HG03045 (cell line): ENCODE results near the gene RTTN.
"Not testable (repeated sequence)": the region's sequence is repeated elsewhere in the genome, so short reads cannot be mapped to it uniquely, and the experiment has no call there.

Experiments used
- ATAC-seq: cut with Tn5 transposase; IDR thresholded peaks from one replicate; pipeline ENCODE4 v1.9.1; 2021; ENCODE audit warnings: mild to moderate bottlenecking, moderate library complexity; ENCODE audit not compliant: unreplicated experiment

Gene RTTN

DNA sequence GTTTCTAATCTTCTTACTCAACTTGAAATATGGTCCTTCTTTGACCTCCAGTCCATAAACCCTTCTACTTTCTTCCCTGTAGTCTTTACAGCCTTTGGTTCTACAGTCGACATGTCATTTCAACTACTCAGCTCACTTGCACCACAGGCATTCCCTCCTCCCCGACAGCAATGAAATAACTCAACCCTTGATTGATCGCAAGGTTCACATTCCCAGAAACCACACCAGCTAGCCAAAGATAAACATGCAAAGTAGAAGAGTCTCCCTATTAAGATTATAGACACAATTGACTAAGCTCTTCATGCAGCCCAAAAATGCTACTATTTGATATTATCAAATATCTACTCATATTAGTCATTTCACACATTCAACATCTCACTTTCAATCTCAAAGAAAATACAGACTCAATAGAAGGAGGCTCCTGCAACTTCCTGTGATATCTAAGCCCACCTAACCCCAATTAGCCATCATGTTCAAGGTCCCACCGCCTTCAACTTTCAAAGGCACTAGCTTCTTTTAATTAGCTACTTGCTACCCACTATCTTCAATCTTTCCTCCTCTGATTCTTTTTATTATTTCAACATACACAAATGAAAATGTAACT lies 50.8 kb downstream of the RTTN start:
- ATAC-seq, result no peak

DNA sequence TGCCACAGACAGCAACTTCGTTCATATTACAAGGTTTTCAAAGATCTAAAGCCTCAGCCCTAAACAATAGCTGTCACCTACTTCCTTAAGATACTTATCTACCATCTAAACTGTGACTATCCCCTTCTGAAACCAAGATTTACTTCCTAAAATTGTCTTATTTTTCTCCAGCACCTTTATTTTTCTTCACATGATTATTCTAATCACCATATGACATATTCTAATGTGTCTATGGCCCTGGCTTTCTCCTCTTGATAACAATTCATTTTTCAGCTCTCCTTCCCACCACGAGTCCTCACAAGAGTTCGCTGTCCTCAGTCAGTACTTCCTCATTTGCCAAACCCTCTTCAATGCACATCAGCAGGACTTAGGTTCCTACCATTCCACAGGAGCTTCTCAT lies 53.9 kb downstream of the RTTN start:
- no peak for ATAC-seq

DNA sequence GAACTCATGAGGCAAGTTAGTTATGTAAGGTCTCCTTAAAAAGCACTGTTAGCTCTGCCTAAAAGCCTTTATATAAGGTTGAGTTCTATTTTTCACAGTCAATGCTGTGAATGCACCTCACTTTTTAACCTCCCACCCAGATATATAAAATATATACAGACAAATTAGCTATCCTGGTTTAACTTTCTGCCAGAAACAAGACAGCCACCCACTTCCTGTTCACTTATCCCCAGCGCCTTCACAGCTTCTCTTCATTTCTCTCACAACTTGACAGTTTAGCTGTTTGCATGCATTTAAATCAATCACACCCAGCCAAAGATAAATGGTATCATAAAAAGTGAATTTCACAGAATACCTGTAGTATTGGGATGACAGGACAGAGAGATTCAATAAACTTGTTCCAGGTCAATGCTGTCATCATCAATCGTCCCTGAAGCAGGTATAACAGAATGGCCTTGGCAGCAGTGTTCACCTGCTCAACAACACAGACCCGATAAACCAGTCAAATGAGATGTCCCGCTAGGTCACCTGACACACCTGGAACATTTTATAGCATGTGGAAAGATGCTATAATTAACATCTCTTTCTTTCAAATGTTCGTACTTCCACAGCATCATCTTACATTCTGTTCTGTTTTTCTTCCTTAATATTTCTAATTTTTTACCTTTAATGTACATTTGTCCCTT lies 55.7 kb downstream of the RTTN start:
- no peak for ATAC-seq

DNA sequence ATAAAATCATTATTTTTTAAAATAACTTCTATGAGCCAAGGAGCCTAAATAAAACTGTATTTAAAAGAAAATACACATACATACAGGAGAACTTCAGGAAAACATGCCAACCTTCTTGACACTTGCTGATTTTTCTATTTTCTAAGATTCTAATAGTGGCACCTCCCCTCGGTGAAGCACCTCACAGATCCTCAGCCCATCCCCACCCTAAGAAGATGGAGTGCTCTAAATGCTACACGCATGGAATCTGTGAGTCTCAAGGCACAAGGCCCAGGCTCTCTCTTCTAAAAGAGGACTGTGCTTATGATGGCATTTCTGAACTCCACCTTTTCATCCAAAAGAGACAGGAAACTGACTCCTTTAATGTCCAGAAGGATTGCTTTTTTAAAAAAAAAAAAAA lies 56.3 kb downstream of the RTTN start:
- no peak for ATAC-seq

DNA sequence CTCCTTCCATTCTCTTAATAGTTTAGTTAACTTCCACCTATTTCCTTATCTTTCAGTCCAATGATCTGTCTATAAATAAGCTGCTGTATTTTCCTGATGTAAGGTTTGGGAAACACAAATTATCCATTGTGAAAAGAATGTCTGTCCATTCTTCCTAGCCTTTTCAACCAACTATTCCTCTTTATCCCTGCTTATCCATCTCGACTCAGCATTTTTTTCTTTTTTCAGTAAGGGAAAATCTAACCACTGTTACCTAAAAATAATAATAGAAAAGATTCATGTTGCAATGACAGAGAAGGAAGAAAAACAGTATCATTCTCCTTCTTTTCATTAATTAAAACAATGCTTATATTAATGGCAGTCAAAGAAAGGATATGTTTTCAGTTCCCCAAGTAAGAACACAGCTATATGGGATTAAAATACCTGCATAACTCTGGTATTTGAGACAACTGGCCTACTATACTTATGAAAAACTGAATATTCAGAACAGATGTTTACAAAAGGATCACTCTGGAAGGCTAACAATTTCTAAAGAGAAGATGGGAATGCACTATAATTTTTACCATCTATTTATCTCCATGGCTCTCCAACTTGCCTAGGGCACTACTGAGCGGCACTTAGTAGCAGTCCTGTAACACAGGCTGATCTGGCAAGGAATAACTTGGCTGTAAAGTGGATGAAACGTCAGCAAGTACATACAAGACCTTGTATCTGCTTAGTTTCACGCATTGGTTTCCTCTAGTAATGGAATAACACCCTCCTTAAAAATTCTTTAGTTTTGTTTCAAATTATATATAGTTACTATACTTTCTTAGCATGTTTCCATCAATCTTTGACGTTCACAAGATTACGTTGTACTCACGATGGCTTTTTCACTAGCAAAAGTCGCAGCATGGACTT lies 57.2 kb downstream of the RTTN start:
- ATAC-seq, result no peak

DNA sequence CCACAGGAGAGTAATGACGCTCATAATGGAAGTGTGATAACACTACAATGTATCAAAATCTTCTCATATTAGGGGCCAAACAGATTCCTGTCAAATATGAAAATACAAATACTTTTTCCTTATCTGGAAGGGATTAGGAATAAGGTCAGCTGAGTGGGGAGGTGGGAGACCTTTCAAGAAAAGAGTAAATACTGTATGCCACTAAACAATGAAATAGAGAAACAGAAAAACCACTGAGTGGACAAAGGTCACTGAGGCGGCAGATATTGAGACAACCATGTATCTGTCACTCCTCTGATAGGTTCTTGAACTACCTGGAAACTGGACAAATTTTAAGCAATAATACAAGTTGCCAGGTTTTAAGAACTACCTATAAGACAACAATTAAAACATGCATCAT lies 59.3 kb downstream of the RTTN start:
- no peak for ATAC-seq

DNA sequence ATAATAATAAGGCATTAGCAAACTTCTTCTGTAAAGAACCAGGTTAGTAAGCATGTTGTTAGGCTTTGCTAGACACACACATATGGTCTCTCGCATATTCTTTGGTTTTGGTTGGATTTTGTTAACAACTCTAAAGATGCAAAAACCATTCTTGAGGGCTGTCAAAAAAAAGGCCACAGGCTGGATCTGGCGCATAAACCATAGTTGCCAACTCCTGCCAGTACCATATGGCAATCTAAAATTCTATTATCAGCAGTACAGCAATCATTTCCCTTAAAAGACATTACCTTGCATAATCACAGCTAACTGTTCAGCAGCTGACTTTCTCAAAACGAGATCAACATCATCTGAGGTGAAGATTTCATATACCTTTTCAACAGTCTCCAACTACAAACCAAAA lies 63.5 kb downstream of the RTTN start:
- ATAC-seq, result no peak

DNA sequence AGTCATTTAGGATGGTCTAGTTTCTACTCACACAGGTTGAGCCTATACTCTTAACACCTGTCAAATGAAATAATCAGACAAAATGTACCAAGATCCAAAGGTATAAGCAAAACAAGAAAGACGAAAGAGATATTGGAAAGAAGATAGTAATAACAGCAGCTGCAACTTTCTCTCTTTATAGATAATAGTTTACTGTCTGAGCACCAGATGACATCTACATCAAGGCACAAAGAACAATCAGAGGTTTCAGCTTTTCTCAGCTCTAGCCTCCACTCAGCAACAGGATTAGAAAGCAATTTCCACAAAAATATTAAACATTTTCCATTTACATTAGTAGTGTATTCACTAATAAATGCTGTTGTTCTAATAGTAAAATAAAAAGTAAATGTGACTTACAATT lies 66.3 kb downstream of the RTTN start:
- ATAC-seq, result no peak

DNA sequence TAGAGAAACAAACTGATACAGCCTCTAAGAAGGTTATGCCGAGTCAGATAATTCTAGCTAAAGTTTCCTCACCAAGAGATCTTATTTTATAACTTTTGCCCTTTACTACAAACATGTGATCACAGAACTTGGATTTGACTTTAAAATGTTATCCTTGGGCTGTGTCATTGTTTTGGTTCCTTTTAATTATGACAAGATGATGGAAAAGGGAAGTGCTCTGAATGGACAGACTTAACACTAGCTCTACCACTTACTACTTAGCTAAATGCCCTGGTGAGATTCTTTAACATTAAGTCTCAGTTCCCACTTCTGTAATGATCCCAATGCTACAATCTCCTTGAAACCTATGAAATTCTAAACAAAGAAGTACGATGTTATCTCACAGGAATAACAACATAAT lies 69.9 kb downstream of the RTTN start:
- ATAC-seq, result no peak

DNA sequence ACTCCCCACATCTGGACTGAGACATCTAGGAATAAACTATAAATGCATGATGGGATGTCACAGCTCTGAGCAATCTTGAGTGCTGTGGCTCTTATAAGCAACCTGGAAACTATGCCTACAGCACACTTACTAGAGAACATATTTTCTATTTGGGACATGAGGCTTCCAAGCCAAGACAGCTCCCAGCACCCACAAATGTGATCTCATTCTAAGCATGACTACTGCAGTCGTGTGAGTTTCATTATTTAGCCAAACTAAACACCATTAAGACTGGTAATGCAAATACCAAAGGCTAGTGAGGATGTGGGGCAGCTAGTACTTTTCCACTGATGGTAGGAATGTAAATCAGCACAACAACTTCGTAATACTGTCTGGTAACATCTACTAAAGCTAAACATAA lies 72.5 kb downstream of the RTTN start:
- ATAC-seq, result no peak

DNA sequence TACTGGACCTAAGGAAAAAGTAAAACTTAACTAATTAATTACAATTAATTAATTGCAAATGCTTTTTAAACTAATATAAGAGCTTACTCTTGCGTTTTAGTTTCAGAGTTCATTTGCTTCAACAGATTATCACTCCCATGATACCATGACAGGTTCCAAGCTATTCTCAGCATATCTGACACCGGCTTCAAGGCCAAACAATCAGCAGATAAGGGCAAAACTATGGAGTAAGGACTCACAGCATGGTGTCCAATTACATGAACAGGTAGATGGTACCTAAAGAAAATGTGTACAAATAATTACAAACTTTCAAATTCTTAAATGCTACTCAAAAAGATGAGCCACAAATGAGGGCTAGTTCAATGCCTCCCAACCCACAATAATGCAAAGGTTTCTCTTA lies 77.2 kb downstream of the RTTN start:
- no peak for ATAC-seq

DNA sequence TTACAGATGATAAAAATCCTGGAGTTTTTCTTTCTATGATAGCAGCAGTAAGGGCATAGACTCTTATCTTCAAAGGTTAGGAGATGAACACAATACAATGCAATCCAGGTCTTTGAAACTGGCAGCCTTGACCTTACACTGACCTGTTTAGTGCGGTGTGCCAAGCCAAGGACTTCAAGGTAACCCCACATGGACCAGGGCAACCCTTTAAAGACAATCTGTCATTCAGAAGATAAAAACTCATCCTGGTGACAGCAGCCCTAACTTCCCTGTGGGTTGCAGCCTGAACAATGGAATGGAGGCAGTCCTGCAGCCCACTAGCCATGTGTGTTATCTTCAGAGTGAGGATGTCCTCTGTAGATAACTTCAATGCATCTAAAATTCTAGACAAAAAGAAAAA lies 78.1 kb downstream of the RTTN start:
- no peak for ATAC-seq

DNA sequence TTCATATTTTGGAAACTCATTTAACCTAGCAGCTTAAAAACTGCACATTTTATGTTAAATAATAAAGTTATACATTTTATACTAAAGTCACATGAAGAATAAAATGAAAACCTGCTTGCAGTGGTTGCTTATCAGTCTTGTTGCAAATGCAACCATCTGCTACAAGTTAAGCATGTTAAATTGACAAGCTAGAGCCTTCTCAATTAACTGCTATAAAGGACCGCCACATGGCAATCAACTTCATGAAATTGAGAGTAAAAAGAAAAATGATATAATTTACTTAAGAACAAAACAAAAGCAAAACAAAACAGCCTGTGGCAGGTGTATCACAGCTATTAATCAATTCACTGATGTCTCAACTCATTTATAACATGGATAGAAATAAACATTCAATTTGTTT lies 78.7 kb downstream of the RTTN start:
- no peak for ATAC-seq

DNA sequence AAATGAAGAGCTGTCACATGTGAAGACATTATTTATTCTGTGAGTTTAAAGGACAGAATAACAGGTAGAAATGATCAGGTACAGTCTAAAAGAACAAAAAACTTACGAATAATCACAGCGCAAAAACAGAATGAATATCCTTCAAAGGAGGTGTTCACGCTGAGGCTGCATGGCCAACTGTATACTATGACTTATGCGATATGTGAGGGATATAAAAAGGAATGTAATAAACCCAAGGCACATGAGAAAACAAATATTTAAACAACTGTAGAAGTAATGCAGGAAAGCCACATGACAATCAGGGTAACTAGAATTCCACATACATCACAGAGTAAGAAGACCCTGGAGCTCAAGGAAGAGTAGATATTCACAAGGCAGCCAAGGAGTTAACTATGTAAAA lies 81.3 kb downstream of the RTTN start:
- no peak for ATAC-seq

DNA sequence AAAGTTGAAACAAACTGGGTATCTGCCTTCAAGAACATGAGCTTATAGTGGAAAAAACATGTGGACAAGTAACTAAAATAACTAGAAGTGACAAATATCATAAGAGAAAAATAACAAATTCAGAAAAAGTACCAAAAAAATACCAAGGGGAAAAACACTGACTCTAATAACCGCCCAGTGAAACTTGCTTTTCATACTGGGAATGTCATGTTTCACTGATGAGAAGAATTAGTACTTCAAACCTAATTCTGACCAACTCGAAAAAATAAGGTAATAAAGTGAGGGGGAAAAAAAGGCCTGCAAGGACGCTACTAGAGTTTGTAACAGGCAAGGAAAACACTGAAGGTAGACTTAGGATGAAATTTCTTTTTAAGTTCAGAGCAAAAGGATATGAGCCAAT lies 83.6 kb downstream of the RTTN start:
- no peak for ATAC-seq

DNA sequence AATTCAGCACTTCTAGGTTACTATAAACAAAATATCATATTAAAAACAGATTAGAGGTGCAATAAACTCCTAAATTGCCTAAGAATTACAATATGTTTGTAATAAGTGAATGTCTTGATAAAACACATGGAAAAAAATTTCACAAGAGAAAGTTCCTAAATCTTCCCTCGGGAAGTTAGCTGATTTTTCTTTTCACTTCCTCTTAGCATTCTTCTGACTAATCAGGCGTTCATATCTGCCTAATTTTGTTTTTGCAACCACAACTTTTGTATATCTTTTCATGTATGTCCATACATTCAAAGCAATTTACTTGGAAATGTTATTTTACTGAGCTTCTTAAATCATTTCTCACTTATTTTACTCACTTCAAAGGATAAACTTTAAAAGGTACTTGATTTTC lies 88.5 kb downstream of the RTTN start:
- no peak for ATAC-seq

DNA sequence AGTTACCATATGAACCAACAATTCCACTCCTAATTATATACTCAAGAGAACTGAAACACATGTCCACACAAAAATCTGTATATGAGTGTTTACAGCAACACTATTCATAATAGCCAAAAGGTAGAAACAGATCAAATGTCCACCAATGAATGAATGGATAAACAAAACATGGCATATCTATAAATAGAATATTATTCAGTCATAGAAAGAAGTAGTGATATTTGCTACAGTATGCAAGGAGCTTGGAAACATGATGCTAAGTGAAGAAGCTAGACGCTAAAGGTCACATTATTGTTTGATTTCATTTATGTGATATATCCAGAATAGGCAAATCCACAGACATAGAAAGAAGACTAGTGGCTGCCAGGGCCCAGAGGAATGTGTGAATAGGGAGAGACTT lies 92.0 kb downstream of the RTTN start:
- no peak for ATAC-seq

DNA sequence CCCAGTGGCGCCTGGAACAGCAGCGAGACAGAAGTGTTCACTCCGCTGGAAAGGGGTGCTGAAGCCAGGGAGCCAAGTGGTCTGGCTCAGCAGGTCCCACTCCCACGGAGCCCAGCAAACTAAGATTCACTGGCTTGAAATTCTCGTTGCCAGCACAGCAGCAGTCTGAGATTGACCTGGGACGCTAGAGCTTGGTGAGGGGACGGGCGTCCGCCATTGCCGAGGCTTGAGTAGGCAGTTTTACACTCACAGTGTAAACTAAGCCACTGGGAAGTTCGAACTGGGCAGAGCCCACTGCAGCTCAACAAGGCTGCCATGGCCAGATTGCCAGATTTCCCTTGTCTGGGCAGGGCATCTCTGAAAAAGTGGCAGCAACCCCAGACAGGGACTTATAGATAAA lies 94.8 kb downstream of the RTTN start:
- ATAC-seq, result no peak

DNA sequence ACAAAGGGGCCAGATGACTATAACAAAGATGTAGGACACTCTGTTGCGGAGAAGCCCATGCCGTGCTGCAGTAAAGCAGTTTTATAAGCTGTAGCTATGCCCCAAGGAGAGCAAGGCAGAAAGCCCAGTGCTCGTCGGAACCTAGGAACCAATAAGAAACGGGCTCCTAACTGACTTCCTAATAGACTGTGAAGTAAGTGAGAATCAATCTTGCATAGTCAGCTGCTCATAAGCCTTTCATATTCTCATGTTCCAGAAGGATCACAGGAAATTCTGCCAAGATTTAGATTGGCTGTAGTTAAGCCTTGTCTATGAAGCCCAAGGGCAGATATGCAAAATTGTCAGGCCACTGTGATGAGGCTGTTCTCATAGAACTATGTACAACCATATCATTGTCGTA lies 98.4 kb downstream of the RTTN start:
- ATAC-seq, result no peak

DNA sequence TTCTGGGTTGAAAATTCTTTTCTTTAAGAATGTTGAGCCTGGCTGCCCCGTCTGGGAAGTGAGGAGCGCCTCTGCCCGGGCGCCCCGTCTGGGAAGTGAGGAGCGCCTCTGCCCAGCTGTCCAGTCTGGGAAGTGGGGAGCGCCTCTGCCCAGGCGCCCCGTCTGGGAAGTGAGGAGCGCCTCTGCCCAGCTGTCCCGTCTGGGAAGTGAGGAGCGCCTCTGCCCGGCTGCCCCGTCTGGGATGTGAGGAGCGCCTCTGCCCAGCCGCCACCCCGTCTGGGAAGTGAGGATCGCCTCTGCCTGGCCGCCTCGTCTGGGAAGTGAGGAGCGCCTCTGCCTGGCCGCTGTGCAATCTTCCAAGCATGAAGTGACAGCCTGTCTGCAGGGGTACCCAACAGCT lies 102.6 kb downstream of the RTTN start:
- ATAC-seq, result not testable (repeated sequence)

DNA sequence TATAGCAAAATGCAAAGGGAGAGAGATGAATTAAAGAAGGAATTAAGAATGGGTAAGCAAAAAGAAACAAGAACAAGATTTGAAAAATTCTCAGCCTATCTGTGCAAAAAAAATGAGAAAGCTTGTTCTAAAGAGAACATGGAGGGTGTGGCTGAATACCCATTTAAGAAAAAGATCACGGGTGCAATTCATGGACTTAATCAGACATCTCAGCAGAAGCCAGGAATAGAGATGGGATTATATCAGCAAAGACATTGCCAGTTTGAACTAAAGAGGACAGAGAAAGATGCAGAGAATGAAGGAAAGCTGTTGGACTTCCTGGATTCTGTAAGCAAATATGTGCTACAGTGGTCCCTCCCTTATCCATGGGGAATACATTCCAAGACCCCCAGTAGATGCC lies 115.6 kb downstream of the RTTN start:
- ATAC-seq, result no peak

DNA sequence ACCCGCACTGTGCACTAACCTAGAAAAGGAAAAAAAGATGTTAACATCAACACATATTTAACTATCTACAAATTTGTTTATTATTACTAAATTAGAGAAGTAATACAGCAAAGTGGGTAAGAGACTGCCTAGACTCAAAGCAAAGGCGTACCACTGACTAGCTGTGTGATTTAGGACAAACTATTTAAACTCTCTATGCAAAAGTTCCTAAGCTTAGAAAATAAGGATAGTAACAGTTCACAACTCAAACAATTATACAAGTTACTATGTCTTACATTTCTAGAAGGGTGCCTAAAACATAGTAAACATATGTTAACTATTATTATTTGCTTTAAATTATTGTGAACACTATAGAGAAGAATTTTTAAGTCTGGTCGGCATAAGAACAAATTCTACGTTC lies 119.4 kb downstream of the RTTN start:
- ATAC-seq, result no peak
